Measurements from ENCODE around the gene UTP18.
A peak's percentile ranks its signal among the peaks of the same experiment; 100 is the strongest.
"Not testable (repeated sequence)": the region's sequence is repeated elsewhere in the genome, so short reads cannot be mapped to it uniquely, and the experiment has no call there.

Gene UTP18

GRCh38 chr17:51260237-51261023, at the start of gene UTP18:
Gene UTP18 (plus strand): TSS chr17:51260546. CDS start chr17:51260585, 39 bp downstream.
- DNase-seq (ENCODE audit: low spot score), result peak; percentile 99

GRCh38 chr17:51214920-51215319, 45.4 kb upstream of the UTP18 start:
- DNase-seq (ENCODE audit: low spot score), result no peak

GRCh38 chr17:51217946-51218345, 42.4 kb upstream of the UTP18 start:
- DNase-seq (ENCODE audit: low spot score), result no peak

- DNase-seq (ENCODE audit: low spot score), result no peak
These were observed 39.0 kb upstream of the UTP18 start for GRCh38 chr17:51221322-51221721.

- DNase-seq (ENCODE audit: low spot score), result peak; percentile 13
These were observed 35.7 kb upstream of the UTP18 start for GRCh38 chr17:51224402-51225262.

- DNase-seq (ENCODE audit: low spot score), result not testable (repeated sequence)
These were observed 34.8 kb upstream of the UTP18 start for GRCh38 chr17:51225523-51225922.

GRCh38 chr17:51228161-51228560, 32.2 kb upstream of the UTP18 start:
- DNase-seq (ENCODE audit: low spot score), result peak; percentile 69

- DNase-seq (ENCODE audit: low spot score), result no peak
These were observed 30.5 kb upstream of the UTP18 start for GRCh38 chr17:51229889-51230288.

- no peak for DNase-seq (ENCODE audit: low spot score)
These were observed 30.0 kb upstream of the UTP18 start for GRCh38 chr17:51230306-51230705.

GRCh38 chr17:51231999-51232398, 28.3 kb upstream of the UTP18 start:
- DNase-seq (ENCODE audit: low spot score), result no peak

- no peak for DNase-seq (ENCODE audit: low spot score)
These were observed 26.2 kb upstream of the UTP18 start for GRCh38 chr17:51234162-51234561.

- DNase-seq (ENCODE audit: low spot score), result no peak
These were observed 22.0 kb upstream of the UTP18 start for GRCh38 chr17:51238255-51238887.

- DNase-seq (ENCODE audit: low spot score), result no peak
These were observed 20.1 kb upstream of the UTP18 start for GRCh38 chr17:51240275-51240674.

- no peak for DNase-seq (ENCODE audit: low spot score)
These were observed 16.3 kb upstream of the UTP18 start for GRCh38 chr17:51244041-51244440.

- no peak for DNase-seq (ENCODE audit: low spot score)
These were observed 14.8 kb upstream of the UTP18 start for GRCh38 chr17:51245535-51245934.

- no peak for DNase-seq (ENCODE audit: low spot score)
These were observed 10.0 kb upstream of the UTP18 start for GRCh38 chr17:51250314-51250840.

- peak; percentile 21 for DNase-seq (ENCODE audit: low spot score)
These were observed 9.3 kb upstream of the UTP18 start for GRCh38 chr17:51251010-51251409.

GRCh38 chr17:51255673-51256072, 4.7 kb upstream of the UTP18 start:
- DNase-seq (ENCODE audit: low spot score), result no peak

GRCh38 chr17:51256101-51256500, 4.2 kb upstream of the UTP18 start:
- no peak for DNase-seq (ENCODE audit: low spot score)

GRCh38 chr17:51257150-51258081, 2.9 kb upstream of the UTP18 start:
- no peak for DNase-seq (ENCODE audit: low spot score)
